ENCODE data around the gene UMODL1.

DNA sequence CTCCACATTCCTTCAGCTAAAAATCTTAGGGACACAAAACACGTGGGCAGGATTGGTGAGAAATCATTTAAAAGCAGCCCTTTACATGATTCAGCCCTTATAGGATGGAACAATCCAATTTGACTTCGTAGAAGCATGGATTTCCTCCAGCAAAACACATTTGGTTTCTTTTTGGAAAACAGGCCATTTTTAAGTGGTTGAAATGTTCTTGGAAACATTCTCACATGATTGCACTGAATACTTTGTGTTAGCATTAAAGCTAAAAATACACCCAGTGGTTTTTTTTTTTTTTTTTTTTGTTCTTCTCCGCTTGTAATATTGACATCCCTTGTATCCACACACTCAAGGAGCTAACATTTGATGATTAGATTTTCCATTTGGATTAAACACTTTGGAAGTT is 105.7 kb downstream of the UMODL1 start:
- TF ChIP-seq POLR2A (IDR thresholded peaks at IDR 0.05; ENCODE audit: low read length) (no peak), GATA1 (IDR thresholded peaks at IDR 0.05; ENCODE audit: low read depth, low read length) (no peak)

All from erythroblast (primary cell).